ENCODE measurements around the gene NRG3. TPM values are rescaled to one million over a fixed set of nuclear protein-coding genes. Genes with fewer than 3 reads are reported as not detected.

The NRG3 gene
- total RNA-seq, 1 donor from 2014 or later = 1.6 TPM

DNA sequence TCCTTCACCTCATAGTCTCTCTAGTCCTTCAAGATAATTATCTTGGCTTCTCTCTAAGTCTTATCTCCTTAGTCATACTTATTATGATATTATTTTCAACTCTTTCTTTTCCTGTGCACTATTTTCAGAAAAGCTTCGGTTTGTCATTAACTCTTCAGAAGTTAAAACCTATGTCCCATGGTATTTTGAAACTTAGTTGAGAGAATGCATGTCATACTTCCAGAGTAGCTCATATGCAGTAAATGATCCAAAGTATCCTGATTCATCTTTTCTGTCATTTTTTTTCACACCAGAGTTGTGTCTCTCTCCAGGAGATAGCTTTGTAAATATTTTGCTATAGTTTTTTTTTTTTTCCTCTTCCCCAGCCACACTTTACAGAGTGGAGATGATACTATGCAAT lies 1008.6 kb downstream of the NRG3 start:
- TF ChIP-seq, protein P1, sequence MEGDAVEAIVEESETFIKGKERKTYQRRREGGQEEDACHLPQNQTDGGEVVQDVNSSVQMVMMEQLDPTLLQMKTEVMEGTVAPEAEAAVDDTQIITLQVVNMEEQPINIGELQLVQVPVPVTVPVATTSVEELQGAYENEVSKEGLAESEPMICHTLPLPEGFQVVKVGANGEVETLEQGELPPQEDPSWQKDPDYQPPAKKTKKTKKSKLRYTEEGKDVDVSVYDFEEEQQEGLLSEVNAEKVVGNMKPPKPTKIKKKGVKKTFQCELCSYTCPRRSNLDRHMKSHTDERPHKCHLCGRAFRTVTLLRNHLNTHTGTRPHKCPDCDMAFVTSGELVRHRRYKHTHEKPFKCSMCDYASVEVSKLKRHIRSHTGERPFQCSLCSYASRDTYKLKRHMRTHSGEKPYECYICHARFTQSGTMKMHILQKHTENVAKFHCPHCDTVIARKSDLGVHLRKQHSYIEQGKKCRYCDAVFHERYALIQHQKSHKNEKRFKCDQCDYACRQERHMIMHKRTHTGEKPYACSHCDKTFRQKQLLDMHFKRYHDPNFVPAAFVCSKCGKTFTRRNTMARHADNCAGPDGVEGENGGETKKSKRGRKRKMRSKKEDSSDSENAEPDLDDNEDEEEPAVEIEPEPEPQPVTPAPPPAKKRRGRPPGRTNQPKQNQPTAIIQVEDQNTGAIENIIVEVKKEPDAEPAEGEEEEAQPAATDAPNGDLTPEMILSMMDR (IDR thresholded peaks at IDR 0.05) = no peak
- H3K9me3 ChIP-seq = no peaks in the 10 kb centered on the region
- no peak for DNase-seq (ENCODE audit: low spot score in 2 of 2)
- no peaks in the 10 kb centered on the region for H3K27me3 ChIP-seq
- no peaks in the 10 kb centered on the region for H3K4me1 ChIP-seq
- no peak overlapping the region for H3K27ac ChIP-seq
- no peak overlapping the region for H3K4me3 ChIP-seq
- intact Hi-C loops (cut with DNase I) = no loop called here
- no peaks in the 10 kb centered on the region for H3K36me3 ChIP-seq

DNA sequence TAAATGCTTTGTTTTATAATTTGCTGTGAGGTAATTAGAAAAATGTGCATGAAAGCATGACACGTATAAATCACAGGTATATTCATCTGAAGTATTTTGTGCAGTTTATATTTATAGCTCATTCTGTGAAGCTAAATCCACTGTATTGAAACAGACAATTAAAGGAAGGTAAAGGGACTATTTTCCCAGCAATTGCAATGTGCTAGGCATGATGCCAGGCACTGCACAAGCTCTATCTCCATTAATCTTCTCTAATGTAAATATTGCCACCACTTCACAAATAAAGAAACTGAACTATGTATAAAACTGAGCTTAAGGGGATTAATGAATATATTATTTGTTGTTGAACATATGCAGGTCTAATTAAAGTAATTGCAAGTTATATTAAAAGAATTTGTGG lies 1012.5 kb downstream of the NRG3 start:
- intact Hi-C loops (cut with DNase I) = no loop called here
- DNase-seq (ENCODE audit: low spot score in 2 of 2) = no peak
- no peaks in the 10 kb centered on the region for H3K4me1 ChIP-seq
- TF ChIP-seq, protein P1 (IDR thresholded peaks at IDR 0.05) = no peak
- no peaks in the 10 kb centered on the region for H3K9me3 ChIP-seq
- H3K36me3 ChIP-seq = no peaks in the 10 kb centered on the region
- no peaks in the 10 kb centered on the region for H3K27me3 ChIP-seq
- no peak overlapping the region for H3K4me3 ChIP-seq
- H3K27ac ChIP-seq = no peak overlapping the region

DNA sequence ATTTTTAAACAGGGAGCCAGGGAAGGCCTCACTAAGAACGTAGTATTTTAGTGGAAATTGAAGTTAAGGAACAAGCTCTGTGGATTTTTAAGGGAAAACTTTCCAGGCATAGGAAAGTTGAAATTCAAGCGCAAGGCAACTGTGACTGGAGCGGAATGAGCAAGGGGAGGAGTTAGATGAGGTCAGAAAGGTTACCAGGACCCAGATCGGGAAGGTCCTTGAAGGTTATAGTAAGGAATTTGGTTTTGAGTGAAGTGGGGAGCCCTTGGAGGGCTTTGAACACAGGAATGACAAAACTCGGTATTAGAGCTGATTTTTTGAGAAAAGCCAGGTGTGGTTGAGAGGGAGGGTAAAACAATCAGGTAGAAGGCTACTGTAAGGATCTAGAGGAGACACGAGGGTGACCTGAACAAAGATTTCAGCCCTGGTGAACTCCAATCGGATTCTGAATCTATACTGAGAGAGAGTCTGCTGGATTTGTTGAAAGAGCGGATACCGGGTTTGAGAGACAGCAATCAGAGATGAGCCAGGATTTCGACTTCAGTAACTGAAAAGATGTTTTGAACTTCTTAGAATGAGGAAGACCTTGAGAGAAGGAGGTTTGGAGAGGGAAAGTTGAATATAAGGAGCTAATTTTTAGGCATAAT lies 1013.9 kb downstream of the NRG3 start:
- H3K9me3 ChIP-seq = no peaks in the 10 kb centered on the region
- no peaks in the 10 kb centered on the region for H3K27me3 ChIP-seq
- no peak overlapping the region for H3K4me3 ChIP-seq
- H3K27ac ChIP-seq = no peak overlapping the region
- intact Hi-C loops (cut with DNase I) = no loop called here
- H3K36me3 ChIP-seq = no peaks in the 10 kb centered on the region
- no peak for DNase-seq (ENCODE audit: low spot score in 2 of 2)
- TF ChIP-seq, protein P1 (IDR thresholded peaks at IDR 0.05) = no peak
- no peaks in the 10 kb centered on the region for H3K4me1 ChIP-seq

DNA sequence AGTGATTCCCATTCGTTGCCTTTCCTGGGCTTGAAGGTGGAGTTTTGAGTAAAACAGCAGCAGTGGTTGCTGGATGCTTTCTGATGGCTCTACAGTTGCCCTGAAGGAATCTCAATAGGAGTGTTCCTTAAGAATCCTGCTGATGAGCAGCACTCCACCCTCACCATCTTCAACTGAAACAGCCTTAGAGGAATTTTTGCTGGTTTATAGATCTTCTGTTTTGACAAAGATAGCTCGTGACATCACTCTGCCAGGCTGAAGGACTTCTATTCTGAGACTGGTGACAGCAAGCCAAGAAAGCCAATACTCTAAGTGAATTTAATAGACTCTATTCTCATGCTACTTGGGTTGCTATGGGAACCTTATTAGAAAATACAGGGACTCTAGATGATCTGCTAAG lies 1014.7 kb downstream of the NRG3 start:
- intact Hi-C loops (cut with DNase I) = no loop called here
- TF ChIP-seq, protein P1 (IDR thresholded peaks at IDR 0.05) = no peak
- Histone ChIP-seq H3K4me3 (no peak overlapping the region), H3K36me3 (no peaks in the 10 kb centered on the region), H3K27ac (no peak overlapping the region), H3K27me3 (no peaks in the 10 kb centered on the region), H3K4me1 (no peaks in the 10 kb centered on the region), H3K9me3 (no peaks in the 10 kb centered on the region)
- no peak for DNase-seq (ENCODE audit: low spot score in 2 of 2)

DNA sequence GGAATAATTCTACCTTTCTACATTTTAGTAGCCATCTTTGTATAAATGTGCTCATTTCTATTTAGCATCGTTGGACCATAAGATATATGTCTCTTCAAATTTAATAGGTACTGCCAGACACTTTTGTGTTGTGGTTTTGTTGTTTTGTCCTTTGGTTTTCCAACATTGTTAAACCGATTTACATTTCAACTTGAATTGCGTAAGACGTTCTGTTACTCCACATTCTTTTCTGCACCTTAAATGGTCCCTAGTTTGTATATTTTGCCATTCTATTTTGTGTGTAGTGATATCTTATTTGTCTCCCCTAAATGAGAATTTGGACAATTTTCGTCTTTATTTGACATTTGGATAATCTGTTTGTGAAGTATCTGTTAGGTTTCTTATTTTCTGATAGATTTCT lies 1015.6 kb downstream of the NRG3 start:
- Histone ChIP-seq H3K36me3 (no peaks in the 10 kb centered on the region), H3K9me3 (no peaks in the 10 kb centered on the region), H3K4me3 (no peak overlapping the region), H3K27me3 (no peaks in the 10 kb centered on the region), H3K27ac (no peak overlapping the region), H3K4me1 (no peaks in the 10 kb centered on the region)
- TF ChIP-seq, protein P1 (IDR thresholded peaks at IDR 0.05) = no peak
- intact Hi-C loops (cut with DNase I) = no loop called here
- no peak for DNase-seq (ENCODE audit: low spot score in 2 of 2)

DNA sequence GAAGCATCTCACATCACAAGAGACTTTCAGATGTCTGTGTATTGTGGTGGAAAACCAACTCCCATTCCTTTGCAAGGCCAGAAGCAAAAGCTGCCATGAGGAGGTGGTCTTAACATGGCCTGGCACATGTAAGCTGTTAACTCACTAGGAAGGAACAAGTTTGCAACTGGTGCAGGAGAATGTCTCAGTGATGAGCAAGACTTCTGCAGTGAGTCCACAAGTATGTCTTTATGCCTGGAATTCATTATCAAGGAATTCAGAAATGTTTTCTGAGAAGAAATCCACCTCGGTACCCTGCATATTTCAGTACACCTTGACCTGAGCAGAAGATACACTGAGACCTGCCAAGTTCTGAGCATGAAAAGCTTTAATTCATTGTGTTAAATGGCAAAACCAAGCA lies 1033.1 kb downstream of the NRG3 start:
- no peak overlapping the region for H3K4me3 ChIP-seq
- H3K27me3 ChIP-seq = no peaks in the 10 kb centered on the region
- no peak for DNase-seq (ENCODE audit: low spot score in 2 of 2)
- H3K27ac ChIP-seq = no peak overlapping the region
- intact Hi-C loops (cut with DNase I) = no loop called here
- H3K36me3 ChIP-seq = no peaks in the 10 kb centered on the region
- TF ChIP-seq, protein P1 (IDR thresholded peaks at IDR 0.05) = no peak
- H3K9me3 ChIP-seq = no peaks in the 10 kb centered on the region
- H3K4me1 ChIP-seq = no peaks in the 10 kb centered on the region
